ENCODE data around the gene INAFM2.

DNA sequence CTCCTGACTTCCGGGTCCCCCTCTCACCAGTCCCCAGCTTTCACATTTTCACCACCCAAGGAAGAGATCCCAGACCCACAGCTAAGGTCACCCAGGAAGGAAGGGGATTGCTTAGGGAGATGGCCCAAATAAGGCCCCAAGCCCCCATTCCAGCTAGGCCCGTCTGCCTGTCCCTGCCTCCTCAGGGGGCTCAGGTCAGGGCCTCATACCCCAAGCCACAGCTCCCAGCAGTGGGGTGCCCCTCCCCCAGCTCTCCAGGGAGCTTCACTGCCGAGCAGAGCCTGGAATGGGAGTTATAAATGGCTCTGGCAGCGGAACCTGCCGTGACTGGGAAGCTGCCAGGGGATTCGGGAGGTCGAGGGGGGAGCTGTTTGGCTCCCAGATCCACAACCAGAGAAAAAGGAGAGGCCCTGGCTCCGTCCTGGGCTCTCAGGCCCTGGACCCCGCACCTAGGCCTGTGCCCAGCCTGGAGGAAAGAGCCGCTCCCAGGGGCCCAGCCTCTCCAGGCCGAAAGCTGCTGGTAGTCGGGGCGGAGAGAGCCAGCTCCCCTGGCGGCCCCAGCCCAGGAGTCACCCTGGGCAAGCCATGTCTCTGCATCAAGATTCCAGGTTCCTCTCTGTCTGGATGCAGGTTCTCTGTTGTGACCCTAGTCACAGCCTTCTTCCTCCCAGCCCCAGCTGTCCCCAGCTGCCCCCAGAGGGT is 16.7 kb downstream of the INAFM2 start:
- TF ChIP-seq CTCF (IDR thresholded peaks at IDR 0.05) (no peak), EP300 (IDR thresholded peaks at IDR 0.05) (no peak)

All from tibial nerve (tissue), 4 donors.